Astrocyte of the spinal cord (primary cell): ENCODE results near the gene APOL2.
"Not testable (repeated sequence)": the region's sequence is repeated elsewhere in the genome, so short reads cannot be mapped to it uniquely, and the experiment has no call there.

Source experiments
- DNase-seq: peaks from one replicate; pipeline ENCODE4 v3.0.0; 2011; ENCODE audit warnings: low read depth, low spot score
- H3K4me3 ChIP-seq: 2 replicates; pipeline ENCODE4 v1.5.1; 2011; ENCODE audit warnings: low read depth, mild to moderate bottlenecking, low read length, moderate library complexity
- in situ Hi-C: cut with HindIII; loops from 2 replicates; pipeline ENCODE4 v1.10.0; 2017; ENCODE audit warnings: low sequenced_read_pairs
- TF ChIP-seq, protein P1 (sequence below): IDR thresholded peaks from 2 replicates; pipeline ENCODE4 v1.5.1; 2012; ENCODE audit warnings: low read depth, mild to moderate bottlenecking, low read length, inconsistent platforms

APOL2 gene

DNA sequence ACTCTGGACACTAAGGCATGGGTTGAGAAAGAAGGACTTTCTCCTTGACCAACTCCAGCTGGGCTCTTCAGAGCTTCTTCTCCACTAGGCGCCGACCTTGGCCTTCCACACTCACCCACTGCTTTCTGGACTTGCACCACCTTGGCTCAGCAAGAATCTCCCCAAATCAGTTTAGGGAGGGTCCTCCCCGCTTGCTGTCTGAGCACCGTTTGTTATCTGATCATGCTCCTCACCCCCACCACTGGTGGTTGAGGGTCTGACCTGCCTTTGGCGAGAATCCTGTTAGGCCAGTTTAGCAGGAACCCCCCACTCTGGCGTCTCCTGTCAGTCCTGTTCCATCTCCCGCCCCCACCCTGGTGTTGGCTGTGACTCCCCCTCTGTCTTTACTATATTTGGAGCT is 10.4 kb downstream of the APOL2 start:
- in situ Hi-C loops = no loop called here

GRCh38 chr22:36228369-36228768 is 11.0 kb downstream of the APOL2 start:
- in situ Hi-C loops, DNase-seq, H3K4me3 ChIP-seq: not testable (repeated sequence)

More for the DNA sequence above, 10.4 kb downstream of the APOL2 start:
- no peak for DNase-seq
- TF ChIP-seq, protein P1, sequence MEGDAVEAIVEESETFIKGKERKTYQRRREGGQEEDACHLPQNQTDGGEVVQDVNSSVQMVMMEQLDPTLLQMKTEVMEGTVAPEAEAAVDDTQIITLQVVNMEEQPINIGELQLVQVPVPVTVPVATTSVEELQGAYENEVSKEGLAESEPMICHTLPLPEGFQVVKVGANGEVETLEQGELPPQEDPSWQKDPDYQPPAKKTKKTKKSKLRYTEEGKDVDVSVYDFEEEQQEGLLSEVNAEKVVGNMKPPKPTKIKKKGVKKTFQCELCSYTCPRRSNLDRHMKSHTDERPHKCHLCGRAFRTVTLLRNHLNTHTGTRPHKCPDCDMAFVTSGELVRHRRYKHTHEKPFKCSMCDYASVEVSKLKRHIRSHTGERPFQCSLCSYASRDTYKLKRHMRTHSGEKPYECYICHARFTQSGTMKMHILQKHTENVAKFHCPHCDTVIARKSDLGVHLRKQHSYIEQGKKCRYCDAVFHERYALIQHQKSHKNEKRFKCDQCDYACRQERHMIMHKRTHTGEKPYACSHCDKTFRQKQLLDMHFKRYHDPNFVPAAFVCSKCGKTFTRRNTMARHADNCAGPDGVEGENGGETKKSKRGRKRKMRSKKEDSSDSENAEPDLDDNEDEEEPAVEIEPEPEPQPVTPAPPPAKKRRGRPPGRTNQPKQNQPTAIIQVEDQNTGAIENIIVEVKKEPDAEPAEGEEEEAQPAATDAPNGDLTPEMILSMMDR = no peak
- no peak overlapping the region for H3K4me3 ChIP-seq

GRCh38 chr22:36227806-36228205 is 11.5 kb downstream of the APOL2 start:
- DNase-seq = no peak
- no peak overlapping the region for H3K4me3 ChIP-seq
- TF ChIP-seq, protein P1 = no peak
- in situ Hi-C loops = no loop called here

- in situ Hi-C loops = no loop called here
- no peak overlapping the region for H3K4me3 ChIP-seq
- DNase-seq = no peak
- TF ChIP-seq, protein P1 = no peak
Observed at GRCh38 chr22:36227396-36227795, 11.9 kb downstream of the APOL2 start.

GRCh38 chr22:36226189-36226588 is 13.1 kb downstream of the APOL2 start:
- TF ChIP-seq, protein P1 = no peak
- no peak overlapping the region for H3K4me3 ChIP-seq
- DNase-seq = no peak
- in situ Hi-C loops = no loop called here

DNA sequence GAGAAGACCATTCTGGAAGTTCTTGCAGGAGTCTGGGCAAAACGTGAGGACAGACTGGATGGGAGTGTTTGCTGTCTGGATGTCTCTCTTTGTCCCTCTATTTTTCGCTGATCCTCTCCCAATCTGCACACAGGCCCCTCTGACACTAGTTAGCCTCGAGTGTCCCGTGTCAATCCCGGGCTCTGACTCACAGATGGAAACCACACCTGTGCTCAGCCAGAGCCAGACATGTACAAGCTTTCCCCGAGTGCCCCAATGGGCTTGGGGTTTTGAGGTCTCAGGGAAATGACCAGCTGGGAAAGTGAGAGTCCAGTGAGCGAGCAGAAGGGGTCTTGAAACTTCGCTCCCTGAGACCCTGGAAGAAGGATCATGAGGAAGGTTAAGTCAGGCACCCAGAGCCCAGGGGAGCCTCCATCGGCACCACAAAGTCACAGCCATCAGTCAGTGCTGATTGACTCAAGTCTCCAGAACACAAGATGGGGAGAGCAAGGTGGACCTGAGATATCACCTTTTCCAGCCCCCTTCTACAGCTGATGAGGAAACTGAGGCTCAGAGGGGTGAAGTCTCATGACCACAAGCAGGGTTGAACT is 13.9 kb downstream of the APOL2 start:
- in situ Hi-C loops = no loop called here
- TF ChIP-seq, protein P1 = no peak
- no peak overlapping the region for H3K4me3 ChIP-seq
- no peak for DNase-seq

GRCh38 chr22:36224245-36224644 is 15.1 kb downstream of the APOL2 start:
- in situ Hi-C loops = no loop called here
- no peak for DNase-seq
- TF ChIP-seq, protein P1 = no peak
- H3K4me3 ChIP-seq = no peak overlapping the region
